ENCODE data around the gene ANGPT4.

The ANGPT4 gene

GRCh38 chr20:826695-827323 lies 89.3 kb downstream of the ANGPT4 start:
- no peak overlapping the region for H3K4me3 ChIP-seq (ENCODE audit: insufficient read depth, low read length, poor library complexity, severe bottlenecking)
- no peaks in the 10 kb centered on the region for H3K9me3 ChIP-seq (ENCODE audit: insufficient read depth, low read length)
- H3K27me3 ChIP-seq (ENCODE audit: low read length): no peaks in the 10 kb centered on the region
- H3K9ac ChIP-seq (ENCODE audit: low read length): no peak overlapping the region
- H3K4me2 ChIP-seq (ENCODE audit: low read depth, low read length, poor library complexity, severe bottlenecking): no peak overlapping the region
- no peaks in the 10 kb centered on the region for H3K9me2 ChIP-seq (replicated peaks; ENCODE audit: insufficient read depth, low read length)
- H2AFZ ChIP-seq (ENCODE audit: low read depth, low read length, severe bottlenecking): no peak overlapping the region
- TF ChIP-seq, protein P1, sequence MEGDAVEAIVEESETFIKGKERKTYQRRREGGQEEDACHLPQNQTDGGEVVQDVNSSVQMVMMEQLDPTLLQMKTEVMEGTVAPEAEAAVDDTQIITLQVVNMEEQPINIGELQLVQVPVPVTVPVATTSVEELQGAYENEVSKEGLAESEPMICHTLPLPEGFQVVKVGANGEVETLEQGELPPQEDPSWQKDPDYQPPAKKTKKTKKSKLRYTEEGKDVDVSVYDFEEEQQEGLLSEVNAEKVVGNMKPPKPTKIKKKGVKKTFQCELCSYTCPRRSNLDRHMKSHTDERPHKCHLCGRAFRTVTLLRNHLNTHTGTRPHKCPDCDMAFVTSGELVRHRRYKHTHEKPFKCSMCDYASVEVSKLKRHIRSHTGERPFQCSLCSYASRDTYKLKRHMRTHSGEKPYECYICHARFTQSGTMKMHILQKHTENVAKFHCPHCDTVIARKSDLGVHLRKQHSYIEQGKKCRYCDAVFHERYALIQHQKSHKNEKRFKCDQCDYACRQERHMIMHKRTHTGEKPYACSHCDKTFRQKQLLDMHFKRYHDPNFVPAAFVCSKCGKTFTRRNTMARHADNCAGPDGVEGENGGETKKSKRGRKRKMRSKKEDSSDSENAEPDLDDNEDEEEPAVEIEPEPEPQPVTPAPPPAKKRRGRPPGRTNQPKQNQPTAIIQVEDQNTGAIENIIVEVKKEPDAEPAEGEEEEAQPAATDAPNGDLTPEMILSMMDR (IDR thresholded peaks at IDR 0.05; ENCODE audit: insufficient read depth, low read length, poor library complexity, severe bottlenecking): no peak
- no peak for TF ChIP-seq EZH2phosphoT487 (conservative IDR thresholded peaks at IDR 0.05; ENCODE audit: low read length)
- no peaks in the 10 kb centered on the region for H4K20me1 ChIP-seq (ENCODE audit: low read depth, low read length)
- no peak overlapping the region for H3K27ac ChIP-seq (ENCODE audit: low read depth, low read length)
- no peaks in the 10 kb centered on the region for H3F3A ChIP-seq (ENCODE audit: insufficient read depth)
- H3K79me2 ChIP-seq (ENCODE audit: insufficient read depth, low read length): no peaks in the 10 kb centered on the region
- H3K36me3 ChIP-seq (ENCODE audit: low read length): no peaks in the 10 kb centered on the region

DNA sequence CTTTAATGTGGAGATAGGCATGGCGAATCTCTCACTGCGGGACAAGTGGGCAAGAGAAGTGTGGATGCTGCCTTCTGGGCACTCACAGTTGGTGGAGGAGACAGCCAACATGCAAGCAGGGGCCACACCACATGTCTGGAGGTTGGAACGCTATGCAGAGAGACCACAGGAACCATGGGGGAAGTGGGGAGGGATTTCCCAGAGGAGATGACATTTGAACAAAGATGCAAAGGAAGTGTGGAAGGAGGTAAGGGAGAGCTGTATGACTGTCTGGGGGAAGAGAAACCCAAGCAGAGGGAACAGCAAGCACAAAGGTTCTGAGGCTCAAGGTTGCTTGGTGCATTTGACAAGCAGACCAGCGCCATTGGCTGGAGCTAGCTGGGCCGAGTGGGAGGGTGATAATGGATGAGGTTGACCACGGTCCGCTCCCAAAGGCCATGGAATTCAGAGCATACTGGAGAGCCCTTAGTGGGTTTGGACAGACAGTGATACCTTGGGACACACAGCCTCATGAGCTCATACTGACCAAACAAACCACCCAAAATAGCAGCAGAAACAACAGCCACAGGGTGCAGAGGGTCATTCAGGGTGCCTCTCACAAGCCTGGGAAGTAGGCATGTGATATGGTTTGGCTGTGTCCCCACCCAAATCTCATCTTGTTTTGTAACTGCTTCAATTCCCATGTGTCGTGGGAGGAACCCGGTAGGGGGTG lies 90.3 kb downstream of the ANGPT4 start:
- no peak overlapping the region for H3K4me3 ChIP-seq (ENCODE audit: insufficient read depth, low read length, poor library complexity, severe bottlenecking)
- H3K27me3 ChIP-seq (ENCODE audit: low read length): no peaks in the 10 kb centered on the region
- H3K9me3 ChIP-seq (ENCODE audit: insufficient read depth, low read length): no peaks in the 10 kb centered on the region
- H3K36me3 ChIP-seq (ENCODE audit: low read length): no peaks in the 10 kb centered on the region
- H3K4me2 ChIP-seq (ENCODE audit: low read depth, low read length, poor library complexity, severe bottlenecking): no peak overlapping the region
- no peak overlapping the region for H3K9ac ChIP-seq (ENCODE audit: low read length)
- H3K27ac ChIP-seq (ENCODE audit: low read depth, low read length): no peak overlapping the region
- no peak for TF ChIP-seq EZH2phosphoT487 (conservative IDR thresholded peaks at IDR 0.05; ENCODE audit: low read length)
- TF ChIP-seq, protein P1 (IDR thresholded peaks at IDR 0.05; ENCODE audit: insufficient read depth, low read length, poor library complexity, severe bottlenecking): no peak
- H3F3A ChIP-seq (ENCODE audit: insufficient read depth): no peaks in the 10 kb centered on the region
- H4K20me1 ChIP-seq (ENCODE audit: low read depth, low read length): no peaks in the 10 kb centered on the region
- H3K9me2 ChIP-seq (replicated peaks; ENCODE audit: insufficient read depth, low read length): no peaks in the 10 kb centered on the region
- H3K79me2 ChIP-seq (ENCODE audit: insufficient read depth, low read length): no peaks in the 10 kb centered on the region
- H2AFZ ChIP-seq (ENCODE audit: low read depth, low read length, severe bottlenecking): no peak overlapping the region

GRCh38 chr20:824916-825315 lies 91.2 kb downstream of the ANGPT4 start:
- H3K27me3 ChIP-seq (ENCODE audit: low read length): no peaks in the 10 kb centered on the region
- no peak overlapping the region for H2AFZ ChIP-seq (ENCODE audit: low read depth, low read length, severe bottlenecking)
- no peak overlapping the region for H3K4me3 ChIP-seq (ENCODE audit: insufficient read depth, low read length, poor library complexity, severe bottlenecking)
- no peaks in the 10 kb centered on the region for H4K20me1 ChIP-seq (ENCODE audit: low read depth, low read length)
- no peak overlapping the region for H3K9ac ChIP-seq (ENCODE audit: low read length)
- H3K79me2 ChIP-seq (ENCODE audit: insufficient read depth, low read length): no peaks in the 10 kb centered on the region
- no peak overlapping the region for H3K4me2 ChIP-seq (ENCODE audit: low read depth, low read length, poor library complexity, severe bottlenecking)
- TF ChIP-seq, protein P1 (IDR thresholded peaks at IDR 0.05; ENCODE audit: insufficient read depth, low read length, poor library complexity, severe bottlenecking): no peak
- no peak for TF ChIP-seq EZH2phosphoT487 (conservative IDR thresholded peaks at IDR 0.05; ENCODE audit: low read length)
- no peaks in the 10 kb centered on the region for H3K36me3 ChIP-seq (ENCODE audit: low read length)
- H3F3A ChIP-seq (ENCODE audit: insufficient read depth): no peaks in the 10 kb centered on the region
- no peaks in the 10 kb centered on the region for H3K9me2 ChIP-seq (replicated peaks; ENCODE audit: insufficient read depth, low read length)
- H3K27ac ChIP-seq (ENCODE audit: low read depth, low read length): no peak overlapping the region
- no peaks in the 10 kb centered on the region for H3K9me3 ChIP-seq (ENCODE audit: insufficient read depth, low read length)

Measured in SU-DHL-6 (cell line).